CD14-positive monocyte (primary cell): Measurements from ENCODE around the gene CDH22. TPM values are rescaled to one million over a fixed set of nuclear protein-coding genes. Genes with fewer than 3 reads are reported as not detected.

Experiments used
- DNase-seq, 3 donors: peaks; one replicate each; pipeline ENCODE4 v3.0.0-alpha.2; 2011 to 2022
- H2AFZ ChIP-seq: 2 replicates; pipeline ENCODE4 v1.6.0; 2012; ENCODE audit warnings: mild to moderate bottlenecking, low read depth, low read length, inconsistent platforms; ENCODE audit not compliant: insufficient read depth, poor library complexity, severe bottlenecking
- H3K27ac ChIP-seq, 2 donors: 1 replicate in 1 of 2; 2 replicates in 1 of 2; pipeline ENCODE4 v1.5.1; 2012 to 2013; ENCODE audit warnings: low read length in 2 of 2, control low read depth in 1 of 2, inconsistent platforms in 1 of 2, low read depth in 1 of 2, mild to moderate bottlenecking in 1 of 2
- H3K27me3 ChIP-seq, 2 donors: one replicate each; pipeline versions ENCODE4 v1.6.0 to v1.6.1; 2011 to 2013; ENCODE audit warnings: low read length in 2 of 2; ENCODE audit not compliant: control insufficient read depth in 2 of 2, insufficient read depth in 2 of 2
- H3K36me3 ChIP-seq, 2 donors: replicated peaks in 1 of 2; 1 replicate in 1 of 2; 2 replicates in 1 of 2; pipeline versions ENCODE4 v1.5.1 to v1.6.1; 2012 to 2013; ENCODE audit warnings: low read length in 2 of 2, control low read depth in 1 of 2, inconsistent platforms in 1 of 2, mild to moderate bottlenecking in 1 of 2; ENCODE audit not compliant: insufficient read depth in 2 of 2, control insufficient read depth in 1 of 2
- H3K4me1 ChIP-seq, 2 donors: 1 replicate in 1 of 2; 2 replicates in 1 of 2; pipeline versions ENCODE4 v1.5.1 to v1.6.1; 2012 to 2013; ENCODE audit warnings: low read length in 2 of 2, control low read depth in 1 of 2, inconsistent platforms in 1 of 2, mild to moderate bottlenecking in 1 of 2, moderate library complexity in 1 of 2; ENCODE audit not compliant: insufficient read depth in 2 of 2, control insufficient read depth in 1 of 2
- H3K4me2 ChIP-seq: replicated peaks from 2 replicates; pipeline ENCODE3; 2012; ENCODE audit warnings: low read length, moderate library complexity, mild to moderate bottlenecking; ENCODE audit not compliant: poor library complexity, severe bottlenecking; ENCODE audit errors: extremely low read depth
- H3K4me3 ChIP-seq, 3 experiments: fragments of 200-600 bp in 1 of 3; sonication (generic) in 1 of 3; replicated peaks in 1 of 3; 1 replicate in 2 of 3; 2 replicates in 1 of 3; pipeline ENCODE4 v1.5.1; 2011 to 2013; ENCODE audit warnings: low read length in 3 of 3, mild to moderate bottlenecking in 3 of 3, control low read depth in 2 of 3, low read depth in 2 of 3, inconsistent platforms in 1 of 3, moderate library complexity in 1 of 3
- H3K79me2 ChIP-seq: 2 replicates; pipeline ENCODE4 v1.6.0; 2012; ENCODE audit warnings: mild to moderate bottlenecking, control low read depth, inconsistent platforms, low read length, moderate library complexity; ENCODE audit not compliant: insufficient read depth
- H3K9ac ChIP-seq: 2 replicates; pipeline ENCODE4 v1.6.0; 2017; ENCODE audit warnings: low read length, mild to moderate bottlenecking; ENCODE audit not compliant: insufficient read depth, poor library complexity, severe bottlenecking
- H3K9me3 ChIP-seq, 2 donors: replicated peaks in 1 of 2; 1 replicate in 1 of 2; 2 replicates in 1 of 2; pipeline versions ENCODE4 v1.5.1 to v1.6.1; 2012 to 2013; ENCODE audit warnings: low read length in 2 of 2, control low read depth in 1 of 2; ENCODE audit not compliant: control insufficient read depth in 1 of 2, insufficient read depth in 1 of 2
- H4K20me1 ChIP-seq: 2 replicates; pipeline ENCODE4 v1.6.0; 2012; ENCODE audit warnings: mild to moderate bottlenecking, low read length, control low read depth, moderate library complexity; ENCODE audit not compliant: insufficient read depth
- H3K27ac Mint-ChIP-seq, 7 donors: one replicate each; pipeline ENCODE4 v1.8.0; 2020; ENCODE audit warnings: mild to moderate bottlenecking in 7 of 7, mixed read lengths in 7 of 7, moderate library complexity in 6 of 7, inconsistent platforms in 2 of 7
- H3K27me3 Mint-ChIP-seq, 3 donors: one replicate each; pipeline ENCODE4 v1.8.0; 2021 to 2022; ENCODE audit warnings: low read depth in 3 of 3, mild to moderate bottlenecking in 3 of 3, mixed read lengths in 3 of 3, moderate library complexity in 3 of 3, inconsistent platforms in 1 of 3
- H3K36me3 Mint-ChIP-seq, 2 donors: one replicate each; pipeline ENCODE4 v1.8.0; 2020; ENCODE audit warnings: mixed read lengths in 2 of 2, inconsistent platforms in 1 of 2, mild to moderate bottlenecking in 1 of 2
- H3K4me1 Mint-ChIP-seq: one replicate; pipeline ENCODE4 v1.8.0; 2020; ENCODE audit warnings: mild to moderate bottlenecking, mixed read lengths
- H3K4me3 Mint-ChIP-seq, 2 donors: one replicate each; pipeline ENCODE4 v1.8.0; 2020; ENCODE audit warnings: mild to moderate bottlenecking in 2 of 2, mixed read lengths in 2 of 2, moderate library complexity in 1 of 2
- H3K9me3 Mint-ChIP-seq, 7 donors: one replicate each; pipeline ENCODE4 v1.8.0; 2020 to 2022; ENCODE audit warnings: mixed read lengths in 7 of 7, mild to moderate bottlenecking in 6 of 7, moderate library complexity in 6 of 7, inconsistent platforms in 2 of 7
- WGBS: methylation state at CpG from one replicate; pipeline ENCODE4 v1.1.5; 2013; ENCODE audit warnings: missing lambda C conversion rate; ENCODE audit not compliant: insufficient coverage; 5-methylcytosine and 5-hydroxymethylcytosine counted together
- intact Hi-C, 2 donors: fragments of 100-400 bp; cut with micrococcal nuclease; formaldehyde crosslinking; loops; one replicate each; pipeline versions ENCODE4 v1.15.0 to v1.15.1; 2023
- polyA plus RNA-seq, 3 donors: library from polyadenylated mRNA; depleted of rRNA in 1 of 3; unstranded in 2 of 3; stranded (reverse) in 1 of 3; fragments of 300-500 nt in 2 of 3; fragments of >200 nt in 1 of 3; fragmentation: Illumina TruSeq in 2 of 3; gene quantifications; 1 replicate in 2 of 3; 2 replicates in 1 of 3; pipeline ENCODE4 v1.2.3, GENCODE V29; 2012 to 2021
- TF ChIP-seq, protein P1 (sequence below): fragments of 200-600 bp; IDR thresholded peaks from one replicate; pipeline ENCODE4 v1.8.0; 2022; ENCODE audit warnings: antibody characterized with exemption, mild to moderate bottlenecking

CDH22 gene
- polyA plus RNA-seq, 3 donors = not detected

GRCh38 chr20:46135856-46136633 lies 172.3 kb downstream of the CDH22 start:
- intact Hi-C loops = loop anchor here in 1 of 2 donors (10.0 kb wide), 1 partner anchor 549 kb away; the partner anchor contains the start of gene TP53RK
- no peak overlapping the region for H2AFZ ChIP-seq
- no peak for DNase-seq
- no peaks in the 10 kb centered on the region for H3K4me1 ChIP-seq
- H3K4me3 ChIP-seq = no peak overlapping the region
- Mint-ChIP-seq H3K4me1 (peaks cover 4% of the 10 kb centered on the region), H3K27me3 (peaks cover 22 to 31% (median 29%) of the 10 kb centered on the region in 3 donors), H3K27ac (no peak overlapping the region), H3K36me3 (no peaks in the 10 kb centered on the region), H3K9me3 (peaks cover 0 to 2% (median 0%) of the 10 kb centered on the region in 7 donors), H3K4me3 (no peak overlapping the region)
- no peak overlapping the region for H3K27ac ChIP-seq
- H4K20me1 ChIP-seq = no peaks in the 10 kb centered on the region
- no peak overlapping the region for H3K9ac ChIP-seq
- 81% methylated on average over 6 of the region's 12 CpGs for WGBS
- no peaks in the 10 kb centered on the region for H3K79me2 ChIP-seq
- H3K9me3 ChIP-seq = no peaks in the 10 kb centered on the region
- no peak overlapping the region for H3K4me2 ChIP-seq
- no peaks in the 10 kb centered on the region for H3K36me3 ChIP-seq
- H3K27me3 ChIP-seq = peaks cover 0 to 9% of the 10 kb centered on the region in 2 donors
- TF ChIP-seq, protein P1, sequence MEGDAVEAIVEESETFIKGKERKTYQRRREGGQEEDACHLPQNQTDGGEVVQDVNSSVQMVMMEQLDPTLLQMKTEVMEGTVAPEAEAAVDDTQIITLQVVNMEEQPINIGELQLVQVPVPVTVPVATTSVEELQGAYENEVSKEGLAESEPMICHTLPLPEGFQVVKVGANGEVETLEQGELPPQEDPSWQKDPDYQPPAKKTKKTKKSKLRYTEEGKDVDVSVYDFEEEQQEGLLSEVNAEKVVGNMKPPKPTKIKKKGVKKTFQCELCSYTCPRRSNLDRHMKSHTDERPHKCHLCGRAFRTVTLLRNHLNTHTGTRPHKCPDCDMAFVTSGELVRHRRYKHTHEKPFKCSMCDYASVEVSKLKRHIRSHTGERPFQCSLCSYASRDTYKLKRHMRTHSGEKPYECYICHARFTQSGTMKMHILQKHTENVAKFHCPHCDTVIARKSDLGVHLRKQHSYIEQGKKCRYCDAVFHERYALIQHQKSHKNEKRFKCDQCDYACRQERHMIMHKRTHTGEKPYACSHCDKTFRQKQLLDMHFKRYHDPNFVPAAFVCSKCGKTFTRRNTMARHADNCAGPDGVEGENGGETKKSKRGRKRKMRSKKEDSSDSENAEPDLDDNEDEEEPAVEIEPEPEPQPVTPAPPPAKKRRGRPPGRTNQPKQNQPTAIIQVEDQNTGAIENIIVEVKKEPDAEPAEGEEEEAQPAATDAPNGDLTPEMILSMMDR = no peak

DNA sequence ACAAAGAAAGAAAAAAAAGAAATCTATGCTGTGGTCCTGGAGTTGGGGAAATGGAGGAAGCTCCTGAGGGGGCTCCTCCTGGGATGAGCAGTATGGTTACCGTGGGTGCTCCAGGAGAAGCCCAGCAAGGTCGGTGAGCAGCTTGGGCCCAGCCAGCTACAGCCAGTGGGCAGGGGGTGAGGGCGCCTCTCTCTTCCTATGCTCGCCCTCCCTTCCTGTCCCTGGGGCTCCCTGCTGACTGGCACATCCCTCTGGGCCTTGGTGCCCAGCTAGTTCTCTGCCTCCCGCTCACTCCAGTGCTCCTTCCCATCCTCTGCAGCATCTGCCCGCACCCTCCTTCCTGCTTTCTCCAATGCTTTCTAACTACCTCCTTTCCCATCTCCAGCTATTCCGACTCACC lies 173.6 kb downstream of the CDH22 start:
- Histone ChIP-seq H3K27me3 (peaks cover 0 to 7% of the 10 kb centered on the region in 2 donors), H3K4me2 (no peak overlapping the region), H3K9ac (no peak overlapping the region), H4K20me1 (no peaks in the 10 kb centered on the region), H3K4me1 (no peaks in the 10 kb centered on the region), H3K36me3 (no peaks in the 10 kb centered on the region), H3K79me2 (no peaks in the 10 kb centered on the region), H3K4me3 (no peak overlapping the region), H3K9me3 (no peaks in the 10 kb centered on the region), H2AFZ (no peak overlapping the region), H3K27ac (no peak overlapping the region)
- TF ChIP-seq, protein P1 = no peak
- Mint-ChIP-seq H3K4me1 (peaks cover 4% of the 10 kb centered on the region), H3K27ac (no peak overlapping the region), H3K9me3 (peaks cover 0 to 2% (median 0%) of the 10 kb centered on the region in 7 donors), H3K36me3 (no peaks in the 10 kb centered on the region), H3K27me3 (peaks cover 24 to 35% (median 32%) of the 10 kb centered on the region in 3 donors), H3K4me3 (no peak overlapping the region)
- DNase-seq = no peak
- 88% methylated on average over 7 of the region's 7 CpGs for WGBS
- intact Hi-C loops = loop anchor here (5.0 to 10.0 kb wide), 3 partner anchors 193 to 550 kb away; partner anchors contain the start of gene TP53RK (in 1 of the 2)
